ENCODE data around the gene FGFRL1.

GRCh38 chr4:990746-991367 is 20.6 kb upstream of the FGFRL1 start:
- TF ChIP-seq RARB (CRISPR knock-in tag; IDR thresholded peaks at IDR 0.05) (no peak), CTCF (IDR thresholded peaks at IDR 0.05) (no peak), PHF8 (IDR thresholded peaks at IDR 0.05; ENCODE audit: borderline replicate concordance, low read depth) (no peak), REST (IDR thresholded peaks at IDR 0.05) (no peak), JUN (IDR thresholded peaks at IDR 0.05) (no peak), HMGXB4 (CRISPR knock-in tag; IDR thresholded peaks at IDR 0.05; ENCODE audit: borderline replicate concordance) (no peak), MAZ (IDR thresholded peaks at IDR 0.05; ENCODE audit: borderline replicate concordance, low read depth, low read length) (no peak), RNF2 (IDR thresholded peaks at IDR 0.05; ENCODE audit: borderline replicate concordance, low read depth) (no peak), RFX5 (IDR thresholded peaks at IDR 0.05) (no peak), HOXA7 (CRISPR knock-in tag; IDR thresholded peaks at IDR 0.05) (no peak), ESRRA (IDR thresholded peaks at IDR 0.05; ENCODE audit: borderline replicate concordance, low read length) (no peak)
